Right lobe of liver (tissue), 4 donors: ENCODE results near the gene MRPL58.

Source experiments
- CTCF ChIP-seq, 4 donors: fragments of 200-600 bp in 3 of 4; fragments of 450-650 bp in 1 of 4; IDR thresholded peaks; one replicate each; pipeline versions ENCODE4 v1.5.1 to v1.8.0; 2016 to 2022; ENCODE audit warnings: antibody characterized with exemption in 4 of 4, mild to moderate bottlenecking in 2 of 4
- POLR2A ChIP-seq: fragments of 450-650 bp; IDR thresholded peaks from one replicate; pipeline ENCODE4 v1.6.1; 2017; ENCODE audit warnings: antibody characterized with exemption, mild to moderate bottlenecking
- donor health status: DM: no; HTN: no; CAD: no.
- donor health status: DM: no; HTN: no; CAD: no.
- donor health status: DM: no; HTN: yes; CAD: no.

- TF ChIP-seq CTCF (IDR thresholded peaks at IDR 0.05): no peak
- no peak for TF ChIP-seq POLR2A
Observed at GRCh38 chr17:75060434-75061054, 48.1 kb downstream of the MRPL58 start.
